ENCODE results near the gene AGK. TPM values are rescaled to one million over a fixed set of nuclear protein-coding genes. Genes with fewer than 3 reads are reported as not detected.

Gene AGK
- polyA plus RNA-seq, 1 donor from 2014 or later = 23.1 TPM

DNA sequence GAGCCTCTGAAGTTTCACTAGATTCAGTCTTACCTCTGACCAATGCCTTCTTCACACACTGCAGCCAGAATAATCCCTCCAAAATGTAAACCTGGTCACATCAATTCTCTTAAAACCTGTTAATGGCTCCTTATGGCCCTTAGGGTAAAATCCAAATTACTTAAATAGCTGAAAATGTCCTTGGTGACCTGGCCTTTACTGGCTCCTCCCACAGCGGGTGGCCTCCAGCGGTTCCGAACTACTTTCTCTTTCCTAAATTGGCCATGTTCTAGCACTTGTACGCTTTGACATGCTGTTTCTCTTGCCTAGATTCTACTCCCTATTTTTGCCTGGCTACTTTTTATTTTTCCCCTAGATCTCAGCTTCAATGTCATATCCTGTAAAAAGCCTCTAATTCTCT, 36.1 kb downstream of the AGK start:
- Mint-ChIP-seq H3K9me3 (no peaks in the 10 kb centered on the region), H3K27ac (peak overlapping the region in 1 of 3 donors; percentile 11), H3K4me3 (no peak overlapping the region), H3K36me3 (peaks cover 14% of the 10 kb centered on the region), H3K4me1 (peaks cover 0 to 8% (median 4%) of the 10 kb centered on the region in 3 donors), H3K27me3 (no peaks in the 10 kb centered on the region)

DNA sequence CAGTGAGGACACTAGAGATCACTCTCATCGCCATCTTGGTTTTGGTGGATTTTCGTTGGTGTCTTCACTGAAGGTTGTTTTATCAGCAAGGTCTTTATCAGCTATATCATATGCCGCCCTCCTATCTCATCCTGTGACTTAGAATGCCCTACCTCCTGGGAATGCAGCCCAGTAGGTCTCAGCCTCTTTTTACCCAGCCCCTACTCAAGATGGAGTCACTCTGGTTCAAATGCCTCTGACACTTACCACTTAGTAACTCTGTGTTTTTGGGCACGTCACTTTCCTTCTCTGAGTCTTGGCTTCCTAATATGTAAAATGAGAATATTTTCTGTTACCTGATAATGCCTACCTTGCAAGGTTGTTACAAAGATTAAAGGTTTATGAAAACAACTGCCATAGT, 37.7 kb downstream of the AGK start:
- Mint-ChIP-seq H3K4me1 (peaks cover 0 to 8% (median 4%) of the 10 kb centered on the region in 3 donors), H3K27me3 (no peaks in the 10 kb centered on the region), H3K4me3 (no peak overlapping the region), H3K9me3 (no peaks in the 10 kb centered on the region), H3K27ac (no peak overlapping the region), H3K36me3 (peaks cover 11% of the 10 kb centered on the region)

DNA sequence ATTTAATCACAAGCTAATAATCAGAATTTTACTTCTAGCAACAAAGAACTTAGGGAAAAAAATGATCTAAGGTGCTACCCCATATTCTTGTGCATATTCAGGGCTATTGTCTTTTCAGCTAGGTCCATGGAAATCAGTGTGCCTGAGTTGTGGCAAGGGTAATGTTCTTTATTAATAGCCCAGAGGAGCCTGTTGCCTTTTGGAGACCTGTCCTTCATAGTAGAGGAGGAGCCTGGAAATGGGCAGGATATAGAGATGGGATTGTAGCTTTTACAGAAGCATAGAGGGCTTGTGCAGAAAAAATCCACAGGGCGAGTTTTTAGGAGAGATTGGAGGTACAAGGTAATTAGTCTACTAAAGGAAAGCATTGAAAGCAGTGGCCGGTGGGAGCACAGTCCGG, 38.9 kb downstream of the AGK start:
- Mint-ChIP-seq H3K27ac (no peak overlapping the region), H3K9me3 (no peaks in the 10 kb centered on the region), H3K27me3 (no peaks in the 10 kb centered on the region), H3K36me3 (peaks cover 14% of the 10 kb centered on the region), H3K4me1 (peaks cover 0 to 6% (median 4%) of the 10 kb centered on the region in 3 donors), H3K4me3 (no peak overlapping the region)

DNA sequence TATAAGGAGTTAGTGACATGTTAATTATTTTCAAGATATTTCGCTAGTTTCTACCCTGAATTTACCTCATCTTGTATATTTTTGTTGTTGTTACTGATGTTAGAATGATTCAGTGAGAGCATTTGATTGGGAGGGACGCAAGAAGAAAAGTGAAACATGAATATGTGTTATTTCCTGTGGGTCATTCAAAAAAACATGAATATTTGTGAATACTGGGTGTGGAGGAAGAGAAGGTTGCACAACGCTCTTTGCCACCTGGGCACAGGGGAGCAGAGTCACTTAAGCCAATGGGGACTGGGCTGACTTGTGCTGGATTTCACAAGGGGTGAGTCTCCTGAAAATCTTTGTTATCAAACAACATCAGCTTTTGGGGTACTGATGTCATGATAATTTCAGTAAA, 39.5 kb downstream of the AGK start:
- H3K9me3 Mint-ChIP-seq = no peaks in the 10 kb centered on the region
- H3K27ac Mint-ChIP-seq = no peak overlapping the region
- no peaks in the 10 kb centered on the region for H3K27me3 Mint-ChIP-seq
- peaks cover 0 to 6% (median 4%) of the 10 kb centered on the region in 3 donors for H3K4me1 Mint-ChIP-seq
- H3K36me3 Mint-ChIP-seq = peaks cover 14% of the 10 kb centered on the region
- no peak overlapping the region for H3K4me3 Mint-ChIP-seq

DNA sequence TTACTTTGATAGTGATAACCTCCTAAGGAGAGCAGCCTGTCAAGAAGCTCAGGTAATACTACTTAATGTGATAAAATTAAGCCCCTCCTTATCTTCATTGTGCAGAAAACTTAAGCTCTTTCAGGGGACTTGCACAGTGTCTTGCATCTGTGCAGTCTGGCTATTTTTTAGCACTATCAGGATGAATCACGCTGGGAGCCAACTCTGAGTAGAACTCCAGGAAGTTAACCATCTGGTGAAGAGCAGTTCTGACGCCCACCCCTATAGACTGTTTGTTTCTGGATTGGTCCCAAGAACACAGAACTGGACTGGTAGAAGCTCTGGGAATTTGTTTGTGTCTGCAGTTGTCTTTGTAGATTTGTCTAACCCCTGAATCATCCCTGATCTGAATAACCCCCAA, 41.9 kb downstream of the AGK start:
- peaks cover 0 to 6% (median 4%) of the 10 kb centered on the region in 3 donors for H3K4me1 Mint-ChIP-seq
- no peaks in the 10 kb centered on the region for H3K9me3 Mint-ChIP-seq
- H3K27me3 Mint-ChIP-seq = no peaks in the 10 kb centered on the region
- H3K27ac Mint-ChIP-seq = peak overlapping the region in 1 of 3 donors; percentile 47
- H3K4me3 Mint-ChIP-seq = no peak overlapping the region
- peaks cover 24% of the 10 kb centered on the region for H3K36me3 Mint-ChIP-seq

DNA sequence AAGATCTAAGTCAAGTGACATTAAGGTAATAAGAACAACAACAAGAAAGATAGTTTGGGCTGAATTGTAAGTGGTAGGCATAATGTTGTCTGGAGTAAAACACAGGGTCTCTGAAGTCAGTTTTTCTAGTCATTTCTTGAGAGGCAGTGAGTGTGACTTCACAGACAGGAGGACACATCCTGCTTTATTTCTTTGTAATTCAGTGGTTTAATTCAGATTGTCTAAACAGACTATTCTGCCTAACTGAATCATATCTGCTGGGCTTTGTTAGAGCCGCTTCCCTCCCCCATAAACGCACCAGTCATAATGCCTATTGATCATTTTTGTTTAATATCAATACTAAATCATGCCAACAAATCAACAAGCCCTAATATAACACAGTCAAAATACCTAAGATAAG, 46.8 kb downstream of the AGK start:
- no peak overlapping the region for H3K27ac Mint-ChIP-seq
- no peak overlapping the region for H3K4me3 Mint-ChIP-seq
- no peaks in the 10 kb centered on the region for H3K9me3 Mint-ChIP-seq
- H3K4me1 Mint-ChIP-seq = no peaks in the 10 kb centered on the region
- no peaks in the 10 kb centered on the region for H3K27me3 Mint-ChIP-seq
- peaks cover 22% of the 10 kb centered on the region for H3K36me3 Mint-ChIP-seq

DNA sequence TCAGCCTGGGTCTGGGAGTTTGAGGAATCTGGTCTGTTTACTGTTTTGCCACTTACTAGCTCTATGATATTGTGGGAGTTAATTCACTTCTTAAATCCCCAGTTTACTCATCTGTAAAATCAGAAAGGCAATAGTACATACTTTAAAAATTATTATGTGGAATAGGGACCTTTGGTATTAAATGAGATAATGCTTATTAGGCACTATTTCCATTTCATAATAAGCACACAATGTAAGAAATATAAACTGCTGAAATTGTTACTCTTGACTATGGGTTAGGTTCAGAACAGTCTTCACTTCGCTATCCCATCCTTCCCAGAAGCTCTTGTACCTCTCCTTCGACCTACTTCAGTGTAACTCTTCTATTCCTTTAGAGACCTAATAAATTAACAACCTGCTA, 47.2 kb downstream of the AGK start:
- H3K27me3 Mint-ChIP-seq = no peaks in the 10 kb centered on the region
- H3K9me3 Mint-ChIP-seq = no peaks in the 10 kb centered on the region
- H3K4me3 Mint-ChIP-seq = no peak overlapping the region
- no peaks in the 10 kb centered on the region for H3K4me1 Mint-ChIP-seq
- no peak overlapping the region for H3K27ac Mint-ChIP-seq
- peaks cover 22% of the 10 kb centered on the region for H3K36me3 Mint-ChIP-seq

DNA sequence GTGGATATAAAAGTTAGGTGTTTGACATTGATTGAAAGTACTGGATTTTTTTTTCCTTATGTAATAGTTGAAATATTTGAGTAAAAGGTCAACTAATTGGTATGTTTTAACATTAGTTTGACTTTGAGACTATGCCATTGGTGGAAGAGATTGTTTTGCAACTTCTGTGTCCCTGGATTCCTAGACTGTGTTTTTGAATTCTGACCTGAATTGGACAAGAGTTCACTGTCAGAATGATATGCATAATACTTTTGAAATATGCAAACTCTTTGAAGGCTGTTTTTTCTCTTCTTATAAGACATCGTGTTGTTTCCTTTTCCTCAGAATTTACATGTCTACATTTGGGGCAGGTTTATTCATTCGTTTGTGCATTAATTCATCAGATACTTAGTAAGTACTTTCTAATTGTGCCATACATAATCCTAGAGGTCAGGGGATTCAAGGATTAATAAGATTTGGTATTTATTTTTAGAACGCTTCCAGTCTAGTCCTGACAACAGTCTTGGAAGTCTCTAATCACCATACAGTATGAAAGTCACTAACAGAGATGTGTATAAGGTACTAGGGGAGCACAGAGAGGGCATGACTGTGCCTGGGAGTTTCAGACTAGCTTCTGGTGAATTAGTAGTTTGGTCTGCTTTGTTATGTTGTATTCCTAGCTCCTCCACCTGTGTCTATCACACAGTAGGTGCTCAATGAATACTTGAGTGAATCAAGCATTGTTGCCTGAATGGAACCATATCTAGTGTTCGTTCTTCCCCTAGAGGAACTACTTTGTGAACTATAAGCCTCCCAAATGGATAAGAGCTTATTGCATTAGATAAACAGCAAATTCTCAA, 49.2 kb downstream of the AGK start:
- no peak overlapping the region for H3K4me3 Mint-ChIP-seq
- H3K4me1 Mint-ChIP-seq = no peaks in the 10 kb centered on the region
- peak overlapping the region in 1 of 3 donors; percentile 89 for H3K27ac Mint-ChIP-seq
- H3K27me3 Mint-ChIP-seq = no peaks in the 10 kb centered on the region
- no peaks in the 10 kb centered on the region for H3K9me3 Mint-ChIP-seq
- H3K36me3 Mint-ChIP-seq = peaks cover 21% of the 10 kb centered on the region

DNA sequence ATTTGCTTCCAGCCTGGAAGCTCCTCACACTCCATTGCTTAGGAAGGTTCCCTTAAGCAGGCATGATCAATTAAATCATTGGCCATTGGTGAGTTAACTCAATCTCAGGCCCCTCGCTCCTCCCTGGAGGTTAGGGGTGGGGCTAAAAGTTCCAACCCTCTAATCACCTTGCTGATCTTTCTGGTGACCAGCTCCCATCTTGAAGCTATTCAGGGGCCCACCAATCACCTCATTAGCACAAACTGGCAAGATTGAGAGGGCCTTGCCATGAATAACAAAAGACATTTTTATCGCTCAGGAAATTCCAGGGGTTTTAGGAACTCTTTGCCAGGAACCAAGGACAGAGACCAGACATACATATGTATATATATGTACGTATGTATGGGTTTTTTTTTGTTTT, 58.4 kb downstream of the AGK start:
- Mint-ChIP-seq H3K27me3 (no peaks in the 10 kb centered on the region), H3K4me1 (no peaks in the 10 kb centered on the region), H3K4me3 (no peak overlapping the region), H3K36me3 (peaks cover 24% of the 10 kb centered on the region), H3K27ac (no peak overlapping the region), H3K9me3 (peaks cover 0 to 2% (median 1%) of the 10 kb centered on the region in 3 donors)

DNA sequence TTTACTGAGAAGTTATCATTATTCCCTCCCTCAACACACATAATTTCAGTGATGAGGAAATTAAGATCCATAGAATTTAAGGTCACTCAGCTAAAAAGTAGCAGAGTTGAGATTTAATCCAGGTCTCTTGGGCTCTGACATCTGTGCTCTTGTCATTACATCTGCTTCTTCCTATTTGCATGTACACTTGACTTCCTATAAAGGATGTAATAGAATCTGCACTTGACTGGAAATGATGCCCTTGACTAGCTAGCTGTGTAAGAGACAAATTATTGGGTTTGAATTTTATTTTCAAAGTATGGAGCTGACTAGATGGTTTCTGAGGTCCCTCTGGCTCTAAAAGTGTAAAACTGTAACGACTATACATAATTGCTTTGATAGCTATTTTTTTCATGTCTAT, 59.5 kb downstream of the AGK start:
- H3K9me3 Mint-ChIP-seq = peaks cover 0 to 2% (median 1%) of the 10 kb centered on the region in 3 donors
- H3K36me3 Mint-ChIP-seq = peaks cover 19% of the 10 kb centered on the region
- H3K4me1 Mint-ChIP-seq = no peaks in the 10 kb centered on the region
- H3K4me3 Mint-ChIP-seq = no peak overlapping the region
- no peak overlapping the region for H3K27ac Mint-ChIP-seq
- no peaks in the 10 kb centered on the region for H3K27me3 Mint-ChIP-seq

DNA sequence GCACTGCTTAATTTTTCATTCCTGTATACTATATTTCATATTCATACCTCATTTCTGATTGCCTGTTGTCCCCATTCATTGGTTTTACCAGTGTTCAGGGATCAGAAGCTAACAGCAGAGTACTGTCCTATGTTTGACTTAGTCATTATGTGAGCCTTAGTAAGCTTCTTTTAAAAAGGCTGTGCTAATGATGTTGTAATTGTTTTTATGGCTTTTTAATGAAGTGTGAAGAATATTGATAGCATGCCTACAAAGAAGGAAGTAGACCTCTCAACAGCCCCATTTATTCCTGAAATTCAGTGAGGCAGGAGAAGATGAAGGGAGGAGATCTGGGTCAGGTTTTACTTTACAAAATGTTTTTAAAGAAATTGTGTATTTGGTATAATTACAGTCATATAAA, 61.7 kb downstream of the AGK start:
- H3K9me3 Mint-ChIP-seq = peaks cover 0 to 2% (median 1%) of the 10 kb centered on the region in 3 donors
- H3K36me3 Mint-ChIP-seq = peaks cover 13% of the 10 kb centered on the region
- no peaks in the 10 kb centered on the region for H3K4me1 Mint-ChIP-seq
- no peak overlapping the region for H3K27ac Mint-ChIP-seq
- no peak overlapping the region for H3K4me3 Mint-ChIP-seq
- no peaks in the 10 kb centered on the region for H3K27me3 Mint-ChIP-seq

DNA sequence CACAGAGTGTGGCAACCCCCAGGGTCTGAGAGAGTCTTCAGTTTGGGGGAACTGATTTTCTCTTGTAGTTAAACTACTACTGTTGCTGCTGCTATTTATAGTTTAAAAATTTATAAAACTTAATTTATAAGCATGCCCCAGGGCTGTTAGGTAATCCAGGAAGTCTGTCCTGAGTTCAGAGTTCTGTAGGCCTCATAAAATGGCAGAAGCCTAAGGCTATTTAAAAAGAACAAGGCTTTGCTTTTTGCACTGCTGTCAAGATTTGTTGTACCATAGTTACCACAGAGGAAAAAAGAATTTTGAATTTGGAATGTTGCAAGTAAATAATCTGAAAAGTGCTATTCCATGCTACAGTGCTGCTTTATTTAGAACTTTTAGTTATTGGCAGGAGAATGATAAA, 66.1 kb downstream of the AGK start:
- Mint-ChIP-seq H3K27me3 (no peaks in the 10 kb centered on the region), H3K9me3 (no peaks in the 10 kb centered on the region), H3K4me3 (no peak overlapping the region), H3K27ac (no peak overlapping the region), H3K36me3 (peaks cover 14% of the 10 kb centered on the region), H3K4me1 (no peaks in the 10 kb centered on the region)

DNA sequence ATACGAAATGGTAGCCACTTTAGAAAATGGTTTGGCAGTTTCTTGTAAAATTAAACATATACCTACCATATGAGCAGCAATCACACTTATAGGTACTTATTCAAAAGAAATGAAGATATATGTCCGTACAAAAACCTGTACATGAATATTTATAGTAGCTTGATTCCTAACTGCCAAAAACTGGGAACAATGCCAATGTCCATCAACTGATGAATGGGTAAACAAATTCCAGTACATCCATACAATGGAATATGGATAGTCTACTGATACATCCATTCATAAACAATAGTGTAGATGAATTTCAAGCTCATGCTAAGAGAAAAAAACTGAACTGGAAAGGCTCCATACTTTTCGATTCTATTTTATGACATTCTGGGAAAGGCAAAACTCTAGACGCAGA, 68.5 kb downstream of the AGK start:
- no peaks in the 10 kb centered on the region for H3K9me3 Mint-ChIP-seq
- H3K27ac Mint-ChIP-seq = no peak overlapping the region
- no peak overlapping the region for H3K4me3 Mint-ChIP-seq
- H3K36me3 Mint-ChIP-seq = peaks cover 19% of the 10 kb centered on the region
- no peaks in the 10 kb centered on the region for H3K27me3 Mint-ChIP-seq
- H3K4me1 Mint-ChIP-seq = no peaks in the 10 kb centered on the region

DNA sequence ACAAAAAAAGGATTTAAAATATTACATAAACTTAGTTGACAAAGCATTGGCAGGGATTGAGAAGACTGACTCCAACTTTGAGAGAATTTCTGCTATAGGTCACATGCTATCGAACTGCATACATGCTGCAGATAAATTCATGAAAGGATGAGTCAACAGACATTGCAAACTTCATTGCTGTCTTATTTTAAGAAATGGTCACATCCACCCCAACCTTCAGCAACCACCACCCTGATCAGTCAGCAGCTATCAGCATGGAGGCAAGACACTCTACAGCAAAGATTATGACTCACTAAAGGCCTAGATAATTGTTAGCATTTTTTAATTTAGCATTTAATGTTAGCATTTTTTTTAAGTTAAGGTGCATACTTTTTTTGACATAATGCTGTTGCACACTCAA, 73.6 kb downstream of the AGK start:
- Mint-ChIP-seq H3K4me3 (no peak overlapping the region), H3K36me3 (peaks cover 22% of the 10 kb centered on the region), H3K4me1 (no peaks in the 10 kb centered on the region), H3K27me3 (no peaks in the 10 kb centered on the region), H3K27ac (no peak overlapping the region), H3K9me3 (no peaks in the 10 kb centered on the region)

DNA sequence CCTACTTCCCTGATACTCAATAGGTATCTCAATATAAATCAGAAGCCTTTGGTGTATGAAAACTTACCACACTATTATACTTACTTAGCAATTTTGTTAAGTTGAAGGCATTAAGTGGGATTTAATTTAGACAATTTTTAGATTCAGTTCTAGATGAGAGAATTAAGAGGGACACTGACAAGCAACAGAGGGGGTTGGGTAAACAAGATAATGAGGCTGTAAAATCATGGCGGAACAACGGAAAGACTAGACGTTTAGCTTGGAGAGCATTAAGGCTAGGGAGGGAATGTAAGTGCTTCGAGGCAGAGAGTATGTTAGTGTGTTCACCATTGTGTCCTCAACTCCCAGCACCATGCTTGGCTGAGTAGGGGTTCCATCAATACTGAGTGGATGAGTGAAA, 79.4 kb downstream of the AGK start:
- H3K27me3 Mint-ChIP-seq = no peaks in the 10 kb centered on the region
- H3K9me3 Mint-ChIP-seq = no peaks in the 10 kb centered on the region
- no peak overlapping the region for H3K27ac Mint-ChIP-seq
- H3K4me3 Mint-ChIP-seq = no peak overlapping the region
- no peaks in the 10 kb centered on the region for H3K4me1 Mint-ChIP-seq
- H3K36me3 Mint-ChIP-seq = peaks cover 7% of the 10 kb centered on the region

DNA sequence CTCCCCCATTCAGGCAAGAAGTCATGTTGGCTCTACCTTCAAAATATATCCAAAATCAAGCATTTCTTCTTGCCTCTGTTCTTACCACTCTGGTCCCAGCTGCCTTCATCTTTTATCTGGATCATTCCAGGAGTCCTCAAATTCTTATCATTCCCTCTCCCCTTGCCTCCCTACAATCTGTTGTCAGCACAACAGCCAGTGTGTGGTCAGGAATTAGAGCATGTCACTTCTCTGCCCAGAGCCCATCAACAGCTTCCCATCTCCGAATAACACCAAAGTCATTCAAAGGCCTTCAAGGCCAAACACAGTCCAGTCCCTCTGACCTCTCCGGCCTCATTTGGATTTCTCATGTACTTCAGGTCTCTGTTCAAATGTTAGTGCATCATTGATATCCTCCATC, 80.3 kb downstream of the AGK start:
- Mint-ChIP-seq H3K27ac (peak overlapping the region in 1 of 3 donors; percentile 91), H3K9me3 (no peaks in the 10 kb centered on the region), H3K27me3 (no peaks in the 10 kb centered on the region), H3K36me3 (peaks cover 7% of the 10 kb centered on the region), H3K4me3 (no peak overlapping the region), H3K4me1 (no peaks in the 10 kb centered on the region)

Data from IgD-negative memory B cell (primary cell).